HepG2 (cell line): ENCODE results near the gene OR4D9. TPM values are rescaled to one million over a fixed set of nuclear protein-coding genes. Genes with fewer than 3 reads are reported as not detected.
A peak's percentile ranks its signal among the peaks of the same experiment; 100 is the strongest.

Experiments used
- DNMT3B ChIP-seq: conservative IDR thresholded peaks from 2 replicates; pipeline ENCODE4 v1.6.1; 2016; ENCODE audit warnings: missing biosample characterization, control low read depth
- HDAC6 ChIP-seq: fragments of 200-600 bp; sonication (generic); IDR thresholded peaks from 2 replicates; pipeline ENCODE4 v1.7.0; 2017; ENCODE audit warnings: mild to moderate bottlenecking, antibody characterized with exemption, low read length, low read depth
- KDM4B ChIP-seq: sonication (generic); formaldehyde crosslinking; IDR thresholded peaks from 2 replicates; pipeline ENCODE4 v1.4.0; 2020; ENCODE audit warnings: missing genetic modification reagents
- KLF11 ChIP-seq: IDR thresholded peaks from 2 replicates; pipeline ENCODE4 v1.6.1; 2016; ENCODE audit warnings: missing compliant biosample characterization
- MAF1 ChIP-seq: sonication (generic); formaldehyde crosslinking; IDR thresholded peaks from 2 replicates; pipeline ENCODE4 v1.5.0; 2020; ENCODE audit warnings: missing genetic modification reagents, borderline replicate concordance
- MEIS2 ChIP-seq: sonication (generic); formaldehyde crosslinking; IDR thresholded peaks from 2 replicates; pipeline ENCODE4 v1.9.0; 2021; ENCODE audit warnings: mild to moderate bottlenecking, missing genetic modification reagents
- MTF2 ChIP-seq: sonication (generic); formaldehyde crosslinking; IDR thresholded peaks from 2 replicates; pipeline ENCODE4 v1.5.0; 2020; ENCODE audit warnings: missing genetic modification reagents, borderline replicate concordance
- MYNN ChIP-seq: sonication (generic); formaldehyde crosslinking; IDR thresholded peaks from 2 replicates; pipeline ENCODE4 v1.4.0; 2020; ENCODE audit warnings: mild to moderate bottlenecking, low read depth, missing genetic modification reagents
- MYPOP ChIP-seq: sonication (generic); formaldehyde crosslinking; IDR thresholded peaks from 2 replicates; pipeline ENCODE4 v1.8.1; 2023; ENCODE audit warnings: mild to moderate bottlenecking, moderate library complexity, missing genetic modification reagents
- SMAD1 ChIP-seq: sonication (generic); formaldehyde crosslinking; IDR thresholded peaks from 2 replicates; pipeline ENCODE4 v1.4.0; 2020; ENCODE audit warnings: missing genetic modification reagents, low read depth, mild to moderate bottlenecking, borderline replicate concordance
- TP53 ChIP-seq: sonication (generic); formaldehyde crosslinking; conservative IDR thresholded peaks from 2 replicates; pipeline ENCODE4 v1.4.0; 2020; ENCODE audit warnings: missing genetic modification reagents
- ZBTB20 ChIP-seq: sonication (generic); formaldehyde crosslinking; IDR thresholded peaks from 2 replicates; pipeline ENCODE4 v1.8.1; 2023; ENCODE audit warnings: missing genetic modification reagents, low read depth, mild to moderate bottlenecking, borderline replicate concordance
- ZFP90 ChIP-seq: sonication (generic); formaldehyde crosslinking; IDR thresholded peaks from 2 replicates; pipeline ENCODE4 v1.8.0; 2022; ENCODE audit warnings: missing genetic modification reagents, mild to moderate bottlenecking, inconsistent platforms, borderline replicate concordance
- ZHX1 ChIP-seq: sonication (generic); formaldehyde crosslinking; IDR thresholded peaks from 2 replicates; pipeline ENCODE4 v1.8.1; 2022; ENCODE audit warnings: low read depth, mild to moderate bottlenecking, missing genetic modification reagents
- ZNF180 ChIP-seq: sonication (generic); formaldehyde crosslinking; IDR thresholded peaks from 2 replicates; pipeline ENCODE4 v1.4.0; 2020; ENCODE audit warnings: low read depth, missing genetic modification reagents, borderline replicate concordance
- ZNF232 ChIP-seq: sonication (generic); formaldehyde crosslinking; IDR thresholded peaks from 2 replicates; pipeline ENCODE4 v1.4.0; 2020; ENCODE audit warnings: missing genetic modification reagents, borderline replicate concordance
- ZNF496 ChIP-seq: sonication (generic); formaldehyde crosslinking; IDR thresholded peaks from 2 replicates; pipeline ENCODE4 v1.8.1; 2023; ENCODE audit warnings: mild to moderate bottlenecking, moderate library complexity, missing genetic modification reagents; ENCODE audit not compliant: insufficient replicate concordance
- ZNF562 ChIP-seq: sonication (generic); formaldehyde crosslinking; IDR thresholded peaks from 2 replicates; pipeline ENCODE4 v1.8.0; 2022; ENCODE audit warnings: missing genetic modification reagents, borderline replicate concordance
- ZNF574 ChIP-seq: sonication (generic); formaldehyde crosslinking; IDR thresholded peaks from 2 replicates; pipeline ENCODE4 v1.4.0; 2020; ENCODE audit warnings: missing genetic modification reagents
- ZNF644 ChIP-seq: IDR thresholded peaks from 2 replicates; pipeline ENCODE4 v1.6.1; 2016; ENCODE audit warnings: low read depth
- ZNF674 ChIP-seq: sonication (generic); formaldehyde crosslinking; IDR thresholded peaks from 2 replicates; pipeline ENCODE4 v1.5.0; 2020; ENCODE audit warnings: low read depth, mild to moderate bottlenecking, missing genetic modification reagents
- polyA plus RNA-seq, 8 experiments: library from polyadenylated mRNA; depleted of rRNA in 3 of 8; stranded (reverse) in 7 of 8; unstranded in 1 of 8; fragments of >200 nt; fragmentation: Illumina TruSeq in 4 of 8; extraction: Trizol in 4 of 8; gene quantifications; 2 replicates each; pipeline versions ENCODE4 v1.2.1 to v1.2.3, GENCODE V29; 2011 to 2016; ENCODE audit warnings: low read depth in 4 of 8, missing spikeins in 1 of 8, mixed read lengths in 1 of 8; ENCODE audit not compliant: insufficient read depth in 1 of 8
- total RNA-seq, 5 experiments: library from RNA; depleted of rRNA; stranded (reverse); fragments of >200 nt; fragmentation: Illumina TruSeq; extraction: Trizol; gene quantifications; 2 replicates each; pipeline ENCODE4 v1.2.3, GENCODE V29; 2016; ENCODE audit warnings: low read depth in 1 of 5
- TF ChIP-seq, protein P1 (sequence below): sonication (generic); formaldehyde crosslinking; IDR thresholded peaks from 2 replicates; pipeline ENCODE4 v1.4.0; 2020; ENCODE audit warnings: missing genetic modification reagents, borderline replicate concordance

OR4D9 gene
- total and polyA plus RNA-seq, 2 of the 13 experiments (the other 11 are each of a cell fraction or from before 2014, with no cell fraction given), result not detected

DNA sequence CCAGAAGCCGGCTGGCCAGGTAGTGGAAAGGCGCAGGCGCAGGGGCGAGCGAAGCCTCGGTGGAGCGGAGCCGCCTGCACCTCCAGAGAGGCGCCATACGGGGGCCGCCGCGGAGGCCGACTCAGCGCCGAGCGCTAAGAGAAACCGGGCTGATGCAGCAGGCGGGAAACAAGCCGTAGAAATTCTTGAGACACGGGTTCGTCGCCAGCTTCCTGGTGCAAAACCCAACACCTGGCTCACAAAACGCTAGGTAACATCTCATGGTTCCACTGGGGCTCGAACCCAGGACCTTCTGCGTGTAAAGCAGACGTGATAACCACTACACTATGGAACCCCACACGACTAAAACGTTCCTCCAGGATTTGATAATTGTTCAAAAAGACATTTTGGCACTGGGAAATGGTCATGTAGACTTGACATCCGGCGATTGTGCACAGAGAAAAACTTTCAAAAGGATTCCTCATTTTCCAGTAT lies 39.1 kb downstream of the OR4D9 start (continued):
- TF ChIP-seq SMAD1, result peak; percentile 68; the same call in 1 of the 2 replicates
- TF ChIP-seq MAF1 (CRISPR knock-in tag), result peak; percentile 98
- 0 out of 2 replicates have a peak, but pooled peaks have one; percentile 52 for TF ChIP-seq TP53 (CRISPR knock-in tag)
- peak; percentile 17; the same call in 1 of the 2 replicates for TF ChIP-seq ZFP90 (CRISPR knock-in tag)
- no peak for TF ChIP-seq HDAC6
- TF ChIP-seq KLF11 (CRISPR knock-in tag), result peak; percentile 64; the same call in 1 of the 2 replicates
- peak; percentile 60 for TF ChIP-seq ZNF574 (CRISPR knock-in tag)
- 0 out of 2 replicates have a peak, but pooled peaks have one; percentile 60 for TF ChIP-seq MYNN (CRISPR knock-in tag)
- 0 out of 2 replicates have a peak, but pooled peaks have one; percentile 42 for TF ChIP-seq ZNF674 (CRISPR knock-in tag)
- TF ChIP-seq, protein P1, sequence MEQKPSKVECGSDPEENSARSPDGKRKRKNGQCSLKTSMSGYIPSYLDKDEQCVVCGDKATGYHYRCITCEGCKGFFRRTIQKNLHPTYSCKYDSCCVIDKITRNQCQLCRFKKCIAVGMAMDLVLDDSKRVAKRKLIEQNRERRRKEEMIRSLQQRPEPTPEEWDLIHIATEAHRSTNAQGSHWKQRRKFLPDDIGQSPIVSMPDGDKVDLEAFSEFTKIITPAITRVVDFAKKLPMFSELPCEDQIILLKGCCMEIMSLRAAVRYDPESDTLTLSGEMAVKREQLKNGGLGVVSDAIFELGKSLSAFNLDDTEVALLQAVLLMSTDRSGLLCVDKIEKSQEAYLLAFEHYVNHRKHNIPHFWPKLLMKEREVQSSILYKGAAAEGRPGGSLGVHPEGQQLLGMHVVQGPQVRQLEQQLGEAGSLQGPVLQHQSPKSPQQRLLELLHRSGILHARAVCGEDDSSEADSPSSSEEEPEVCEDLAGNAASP (CRISPR knock-in tag), result no peak
- TF ChIP-seq ZHX1 (CRISPR knock-in tag), result peak; percentile 53; the same call in 1 of the 2 replicates
- TF ChIP-seq MEIS2, result 0 out of 2 replicates have a peak, but pooled peaks have one; percentile 37
- 0 out of 2 replicates have a peak, but pooled peaks have one; percentile 20 for TF ChIP-seq ZNF232 (CRISPR knock-in tag)
- TF ChIP-seq DNMT3B (CRISPR knock-in tag), result peak; percentile 83; the same call in 1 of the 2 replicates
- TF ChIP-seq ZBTB20 (CRISPR knock-in tag), result no peak; the same call in 1 of the 2 replicates
- 0 out of 2 replicates have a peak, but pooled peaks have one; percentile 51 for TF ChIP-seq MTF2 (CRISPR knock-in tag)
- no peak for TF ChIP-seq ZNF562
- no peak for TF ChIP-seq ZNF496 (CRISPR knock-in tag)
- peak; percentile 100 for TF ChIP-seq MYPOP
- no peak for TF ChIP-seq ZNF180 (CRISPR knock-in tag)
- no peak; the same call in 1 of the 2 replicates for TF ChIP-seq KDM4B (CRISPR knock-in tag)
- TF ChIP-seq ZNF644 (CRISPR knock-in tag), result no peak
